Measurements from ENCODE around the gene TGFBR1. TPM values are rescaled to one million over a fixed set of nuclear protein-coding genes. Genes with fewer than 3 reads are reported as not detected.

TGFBR1 gene
- total RNA-seq, 1 donor from 2014 or later: 29.0 TPM

DNA sequence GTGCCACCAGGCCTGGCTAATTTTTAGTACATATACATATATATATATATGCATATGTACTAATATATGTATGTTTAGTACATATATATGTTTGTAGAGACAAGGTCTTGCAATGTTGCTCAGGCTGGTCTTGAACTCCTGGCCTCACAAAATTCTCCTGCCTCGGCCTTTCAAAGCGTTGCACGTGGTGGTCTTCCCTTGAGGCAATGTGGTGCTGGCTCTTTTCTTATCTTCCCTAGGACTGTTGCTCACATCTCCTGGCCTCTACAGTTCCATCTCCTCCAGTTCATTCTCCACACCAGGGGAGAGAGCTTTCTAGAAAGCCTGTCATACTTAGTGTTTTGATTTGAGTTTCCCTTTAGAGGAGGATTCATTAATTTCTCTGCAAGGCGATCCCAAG lies 28.9 kb upstream of the TGFBR1 start:
- H3K4me3 ChIP-seq (ENCODE audit: low read depth, low read length): no peak overlapping the region
- no peak for TF ChIP-seq CTCF (conservative IDR thresholded peaks at IDR 0.05; ENCODE audit: low read depth, low read length)

GRCh38 chr9:99076483-99077171 lies 28.3 kb upstream of the TGFBR1 start:
- TF ChIP-seq CTCF (conservative IDR thresholded peaks at IDR 0.05; ENCODE audit: low read depth, low read length): no peak
- no peak for DNase-seq (ENCODE audit: low read depth)
- no peak overlapping the region for H3K4me3 ChIP-seq (ENCODE audit: low read depth, low read length)

More for the DNA sequence above, 28.9 kb upstream of the TGFBR1 start:
- DNase-seq (ENCODE audit: low read depth): no peak

- DNase-seq (ENCODE audit: low read depth): no peak
- no peak overlapping the region for H3K4me3 ChIP-seq (ENCODE audit: low read depth, low read length)
- TF ChIP-seq CTCF (conservative IDR thresholded peaks at IDR 0.05; ENCODE audit: low read depth, low read length): no peak
Measured at GRCh38 chr9:99078717-99079116, 26.2 kb upstream of the TGFBR1 start.

DNA sequence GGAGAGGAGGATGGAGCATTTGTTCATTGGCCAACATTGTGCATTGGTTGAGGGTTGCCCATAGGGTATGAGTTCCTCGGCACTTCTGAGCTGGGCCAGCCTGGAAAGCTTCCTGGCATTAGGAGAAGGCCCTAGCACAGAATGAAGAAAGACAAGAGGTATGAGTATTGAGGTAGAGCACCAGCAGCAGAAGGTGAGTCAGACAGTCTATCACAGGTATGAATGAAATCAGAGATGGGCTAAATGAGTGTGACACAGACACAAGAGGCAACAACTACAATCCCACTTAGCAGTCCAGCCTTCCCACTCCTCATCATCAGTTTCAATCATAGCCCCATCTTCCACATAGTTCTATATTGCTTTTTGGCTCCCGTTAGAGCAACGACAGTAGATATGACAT lies 25.4 kb upstream of the TGFBR1 start:
- DNase-seq (ENCODE audit: low read depth): no peak
- no peak overlapping the region for H3K4me3 ChIP-seq (ENCODE audit: low read depth, low read length)
- TF ChIP-seq CTCF (conservative IDR thresholded peaks at IDR 0.05; ENCODE audit: low read depth, low read length): no peak

GRCh38 chr9:99083051-99083450 lies 21.9 kb upstream of the TGFBR1 start:
- no peak for DNase-seq (ENCODE audit: low read depth)
- TF ChIP-seq CTCF (conservative IDR thresholded peaks at IDR 0.05; ENCODE audit: low read depth, low read length): no peak
- no peak overlapping the region for H3K4me3 ChIP-seq (ENCODE audit: low read depth, low read length)

DNA sequence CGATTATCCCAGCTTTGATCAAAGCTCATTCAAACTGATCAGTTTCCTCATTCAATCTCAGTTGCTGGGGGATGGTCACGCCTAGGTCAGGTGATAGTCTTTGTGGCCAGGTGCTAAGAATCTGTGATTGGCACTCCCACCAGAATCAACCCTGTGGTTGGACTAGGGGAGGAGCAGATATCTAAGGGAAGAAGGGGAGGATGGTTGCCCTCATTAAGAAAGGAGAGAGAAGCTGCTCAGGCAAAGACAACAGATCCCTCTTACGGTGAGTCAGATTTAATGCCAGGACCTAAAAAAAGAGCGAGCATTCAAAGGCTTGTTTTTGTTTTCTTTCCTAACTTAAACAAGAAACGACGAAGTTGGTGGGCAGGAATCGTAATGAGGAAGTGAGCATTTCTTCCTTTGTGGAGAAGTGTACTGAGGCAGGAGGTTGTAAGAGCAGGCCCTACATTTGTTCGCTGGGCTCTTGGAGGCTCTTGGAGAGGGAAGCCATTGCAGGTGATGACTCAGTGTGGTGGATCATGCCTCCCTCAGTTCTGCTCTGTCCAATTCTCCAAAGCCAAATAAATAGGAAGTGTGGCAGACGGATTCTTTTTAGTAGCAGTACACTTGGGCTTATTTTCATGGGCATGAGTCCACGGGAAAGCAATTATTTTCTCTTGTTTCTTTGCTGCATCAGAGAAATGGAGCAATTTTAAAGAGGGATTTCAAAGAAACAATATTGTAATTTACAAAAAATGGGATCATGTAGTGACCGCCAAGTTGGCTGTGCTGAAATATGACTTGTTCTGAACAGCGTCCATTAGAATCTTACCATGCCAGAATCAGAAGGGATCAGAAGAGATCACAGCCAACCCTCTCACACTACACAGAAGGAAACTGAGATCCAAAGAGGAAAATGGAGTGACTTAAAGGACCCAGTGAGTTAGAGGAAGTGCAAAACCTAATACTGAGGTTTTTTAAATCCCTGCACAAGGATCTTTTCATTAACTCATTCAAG lies 18.7 kb upstream of the TGFBR1 start:
- no peak overlapping the region for H3K4me3 ChIP-seq (ENCODE audit: low read depth, low read length)
- TF ChIP-seq CTCF (conservative IDR thresholded peaks at IDR 0.05; ENCODE audit: low read depth, low read length): no peak
- no peak for DNase-seq (ENCODE audit: low read depth)

Measured in epithelial cell of proximal tubule (primary cell).